Head of caudate nucleus (tissue), 42 donors: ENCODE data around the gene COL27A1.

Experiments
- DNase-seq, 42 donors: peaks; one replicate each; pipeline versions ENCODE4 v3.0.0 to v3.0.0-alpha.2; 2020 to 2021; ENCODE audit warnings: mixed read lengths in 7 of 42
- intact Hi-C: fragments of 100-400 bp; cut with DNase I; formaldehyde crosslinking; loops from one replicate; pipeline ENCODE4 v1.15.0; 2022

COL27A1 gene

DNA sequence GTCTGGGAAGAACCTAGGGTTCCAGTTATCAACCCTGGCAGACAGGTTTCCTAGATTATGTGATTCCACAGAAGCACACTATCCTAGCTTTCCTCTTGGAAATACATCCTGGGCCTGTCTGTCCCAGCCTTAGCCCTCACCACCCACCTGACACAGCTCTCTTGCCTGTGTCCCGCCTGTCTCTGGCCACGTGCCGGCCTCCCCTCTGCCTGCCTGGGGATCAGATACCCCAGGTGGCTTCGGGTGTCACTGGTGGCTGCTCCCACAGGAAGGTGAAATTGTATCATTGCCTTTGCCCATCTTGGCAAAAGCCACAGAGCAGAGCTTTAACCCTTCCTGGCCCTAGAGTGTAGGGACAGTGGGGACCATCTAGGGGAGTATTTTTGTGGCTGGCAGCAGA is 6.2 kb downstream of the COL27A1 start:
- DNase-seq = no peak
- intact Hi-C loops = no loop called here

DNA sequence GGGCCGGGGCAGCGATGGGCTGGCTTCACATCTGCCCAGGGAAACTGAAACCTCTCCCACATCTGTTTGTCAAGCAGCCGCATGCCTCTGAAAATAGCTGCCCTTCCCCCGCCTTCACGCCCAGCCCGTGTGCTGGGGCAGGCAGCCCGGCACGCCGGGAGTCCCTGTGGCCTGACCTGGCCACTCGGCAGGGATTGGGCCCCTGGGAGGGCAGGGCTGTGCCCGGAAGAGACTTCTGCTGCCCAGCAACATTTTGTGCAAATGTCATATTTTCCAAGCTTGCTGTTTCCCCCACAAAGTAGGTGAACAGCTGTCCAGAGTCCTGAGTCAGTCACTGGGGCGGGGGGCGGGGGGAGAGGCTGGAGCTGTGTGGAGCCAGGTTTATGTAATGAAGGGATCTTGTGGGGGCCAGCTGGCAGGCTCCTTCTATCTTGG is 8.2 kb downstream of the COL27A1 start:
- no peak for DNase-seq
- intact Hi-C loops = no loop called here

DNA sequence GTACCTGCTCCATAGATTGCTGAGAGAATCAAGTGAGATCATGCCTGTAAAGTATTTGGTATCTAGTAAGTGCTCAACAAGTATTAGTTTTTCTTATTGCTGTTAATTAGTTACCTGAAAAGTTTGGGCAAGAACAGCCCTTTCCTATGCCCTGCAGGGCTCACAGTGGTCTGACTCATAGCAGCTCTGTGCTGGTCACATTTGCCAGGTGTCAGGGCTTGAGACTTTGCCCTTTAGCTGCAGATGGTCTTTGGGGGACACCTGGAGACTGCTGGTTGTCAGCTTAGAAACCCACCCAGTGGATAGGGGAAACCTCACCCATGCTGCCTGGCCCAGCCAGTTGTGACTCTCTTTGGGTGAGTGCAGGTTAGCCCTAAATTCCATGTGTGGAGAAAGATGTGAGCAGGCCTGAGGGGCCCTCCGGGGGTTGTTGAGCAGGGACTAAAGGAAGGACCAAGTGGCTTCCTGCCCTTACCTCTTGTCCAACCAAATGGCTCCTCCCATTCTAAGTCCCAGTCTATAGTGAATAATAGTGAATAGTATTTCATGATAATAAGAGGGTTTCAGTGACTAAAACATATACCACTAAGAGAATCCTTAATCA is 9.0 kb downstream of the COL27A1 start:
- DNase-seq = no peak
- intact Hi-C loops = no loop called here

DNA sequence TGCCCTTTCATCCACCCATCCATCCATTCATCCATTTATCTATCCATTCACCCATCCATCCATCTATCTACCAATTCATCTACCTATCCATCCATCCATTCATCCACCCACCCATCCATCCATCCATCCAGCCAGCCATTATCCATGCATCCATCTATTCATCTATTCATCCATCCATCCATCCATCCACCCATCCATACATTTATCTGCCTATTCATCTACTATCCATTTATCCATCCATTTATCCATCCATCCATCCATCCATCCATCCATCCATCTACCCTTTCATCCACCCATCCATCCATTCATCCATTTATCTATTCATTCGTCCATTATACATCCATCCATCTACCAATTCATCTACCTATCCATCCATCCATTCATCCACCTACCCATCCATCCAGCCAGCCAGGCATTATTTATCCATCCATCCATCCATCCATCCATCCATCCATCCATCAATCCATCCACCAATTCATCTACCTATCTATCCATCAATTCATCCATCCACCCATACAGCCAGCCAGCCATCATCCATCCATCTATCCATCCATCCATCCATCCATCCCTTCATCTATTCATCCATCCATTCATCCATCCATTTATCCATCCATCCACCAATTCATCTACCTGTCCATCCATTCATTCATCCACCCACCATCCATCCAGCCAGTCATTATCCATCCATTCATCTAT is 10.2 kb downstream of the COL27A1 start:
- DNase-seq = no peak
- intact Hi-C loops = no loop called here

DNA sequence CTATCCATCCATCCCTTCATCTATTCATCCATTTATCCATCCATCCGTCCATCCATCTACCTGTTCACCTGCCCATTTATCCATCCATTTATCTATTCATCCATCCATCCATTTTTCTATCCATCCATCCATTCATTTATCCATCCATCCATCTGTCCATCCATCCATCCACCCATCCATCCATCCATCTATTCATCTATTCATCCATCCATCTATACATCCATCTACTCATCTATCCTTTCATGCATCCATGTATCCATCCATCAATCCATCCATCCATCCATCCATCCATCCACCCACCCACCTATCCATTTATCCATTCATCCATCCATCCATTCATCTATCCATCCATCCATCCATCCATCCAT is 10.8 kb downstream of the COL27A1 start:
- intact Hi-C loops = no loop called here
- no peak for DNase-seq

DNA sequence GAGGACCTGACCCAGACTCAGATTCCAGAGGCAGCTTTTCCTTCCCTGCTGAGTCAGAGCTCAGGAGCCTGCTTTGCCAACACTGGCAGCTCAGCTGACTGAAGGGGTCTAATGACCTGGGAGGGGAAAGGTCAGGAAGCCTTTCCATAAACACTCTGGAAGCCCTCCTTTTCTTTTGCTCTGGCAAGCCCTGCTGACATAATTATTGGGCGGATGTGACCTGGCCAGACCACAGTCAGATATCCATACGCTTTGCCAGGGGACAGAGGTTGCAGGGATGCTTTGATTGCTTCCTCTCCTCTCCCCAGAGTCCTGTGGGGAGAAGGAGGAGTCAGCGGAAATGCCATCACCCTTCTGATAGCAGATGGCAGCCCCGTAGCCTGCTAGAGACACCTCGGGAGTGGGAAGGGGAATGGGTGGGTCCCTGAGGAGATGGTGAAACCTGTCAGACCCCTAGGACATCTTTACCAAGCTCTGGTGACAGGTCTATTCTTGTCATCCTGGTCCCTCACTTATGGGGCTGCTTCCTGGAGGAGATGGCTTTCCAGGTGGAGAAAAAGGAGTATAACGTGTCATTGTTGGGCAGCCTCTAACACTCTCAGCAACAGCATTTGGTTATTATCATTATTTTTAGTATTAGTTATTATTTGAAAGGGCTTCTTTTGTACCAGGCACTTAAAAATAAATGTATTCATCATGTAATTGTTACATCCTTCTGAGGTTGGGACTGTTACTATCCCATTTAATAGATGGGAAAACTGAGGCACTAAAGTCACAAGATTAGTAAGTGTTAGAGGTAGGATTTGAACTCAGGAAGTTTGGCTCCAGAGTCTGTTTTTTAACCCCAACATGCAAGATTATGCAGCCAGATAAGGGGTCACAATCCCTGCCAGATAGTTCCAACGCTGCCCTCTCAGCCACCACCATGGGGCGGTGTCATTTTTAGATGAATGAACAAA is 11.6 kb downstream of the COL27A1 start:
- intact Hi-C loops = no loop called here
- no peak for DNase-seq

DNA sequence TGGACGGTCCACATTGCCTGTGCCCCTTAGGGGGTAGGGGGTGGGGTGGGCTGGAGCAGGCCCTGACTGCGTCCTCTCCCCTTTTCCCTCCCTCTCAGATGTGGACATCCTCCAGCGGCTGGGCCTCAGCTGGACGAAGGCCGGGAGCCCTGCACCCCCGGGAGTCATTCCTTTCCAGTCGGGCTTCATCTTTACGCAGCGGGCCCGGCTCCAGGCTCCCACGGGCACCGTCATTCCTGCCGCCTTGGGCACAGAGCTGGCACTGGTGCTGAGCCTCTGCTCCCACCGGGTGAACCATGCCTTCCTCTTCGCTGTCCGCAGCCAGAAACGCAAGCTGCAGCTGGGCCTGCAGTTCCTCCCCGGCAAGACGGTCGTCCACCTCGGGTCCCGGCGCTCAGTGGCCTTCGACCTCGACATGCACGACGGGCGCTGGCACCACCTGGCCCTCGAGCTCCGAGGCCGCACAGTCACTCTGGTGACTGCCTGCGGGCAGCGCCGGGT is 12.3 kb downstream of the COL27A1 start:
- no peak for DNase-seq
- intact Hi-C loops = no loop called here

DNA sequence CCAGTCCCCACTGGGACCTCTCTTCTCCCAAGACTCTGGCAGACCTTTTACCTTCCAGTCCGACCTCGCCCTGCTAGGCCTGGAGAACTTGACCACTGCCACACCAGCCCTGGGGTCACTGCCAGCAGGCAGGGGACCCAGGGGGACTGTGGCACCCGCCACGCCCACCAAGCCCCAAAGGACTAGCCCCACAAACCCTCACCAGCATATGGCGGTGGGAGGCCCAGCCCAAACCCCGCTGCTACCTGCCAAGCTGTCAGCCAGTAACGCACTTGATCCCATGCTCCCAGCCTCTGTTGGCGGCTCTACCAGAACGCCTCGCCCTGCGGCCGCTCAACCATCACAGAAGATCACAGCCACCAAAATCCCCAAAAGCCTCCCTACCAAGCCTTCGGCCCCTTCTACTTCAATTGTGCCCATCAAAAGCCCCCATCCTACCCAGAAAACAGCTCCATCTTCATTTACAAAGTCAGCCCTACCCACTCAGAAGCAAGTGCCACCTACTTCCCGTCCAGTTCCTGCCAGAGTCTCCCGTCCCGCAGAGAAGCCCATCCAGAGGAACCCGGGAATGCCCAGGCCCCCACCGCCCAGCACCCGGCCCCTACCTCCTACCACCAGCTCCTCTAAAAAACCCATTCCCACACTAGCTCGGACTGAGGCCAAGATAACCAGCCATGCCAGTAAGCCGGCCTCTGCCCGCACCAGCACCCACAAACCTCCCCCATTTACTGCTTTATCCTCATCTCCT is 13.1 kb downstream of the COL27A1 start:
- DNase-seq = no peak
- intact Hi-C loops = no loop called here

DNA sequence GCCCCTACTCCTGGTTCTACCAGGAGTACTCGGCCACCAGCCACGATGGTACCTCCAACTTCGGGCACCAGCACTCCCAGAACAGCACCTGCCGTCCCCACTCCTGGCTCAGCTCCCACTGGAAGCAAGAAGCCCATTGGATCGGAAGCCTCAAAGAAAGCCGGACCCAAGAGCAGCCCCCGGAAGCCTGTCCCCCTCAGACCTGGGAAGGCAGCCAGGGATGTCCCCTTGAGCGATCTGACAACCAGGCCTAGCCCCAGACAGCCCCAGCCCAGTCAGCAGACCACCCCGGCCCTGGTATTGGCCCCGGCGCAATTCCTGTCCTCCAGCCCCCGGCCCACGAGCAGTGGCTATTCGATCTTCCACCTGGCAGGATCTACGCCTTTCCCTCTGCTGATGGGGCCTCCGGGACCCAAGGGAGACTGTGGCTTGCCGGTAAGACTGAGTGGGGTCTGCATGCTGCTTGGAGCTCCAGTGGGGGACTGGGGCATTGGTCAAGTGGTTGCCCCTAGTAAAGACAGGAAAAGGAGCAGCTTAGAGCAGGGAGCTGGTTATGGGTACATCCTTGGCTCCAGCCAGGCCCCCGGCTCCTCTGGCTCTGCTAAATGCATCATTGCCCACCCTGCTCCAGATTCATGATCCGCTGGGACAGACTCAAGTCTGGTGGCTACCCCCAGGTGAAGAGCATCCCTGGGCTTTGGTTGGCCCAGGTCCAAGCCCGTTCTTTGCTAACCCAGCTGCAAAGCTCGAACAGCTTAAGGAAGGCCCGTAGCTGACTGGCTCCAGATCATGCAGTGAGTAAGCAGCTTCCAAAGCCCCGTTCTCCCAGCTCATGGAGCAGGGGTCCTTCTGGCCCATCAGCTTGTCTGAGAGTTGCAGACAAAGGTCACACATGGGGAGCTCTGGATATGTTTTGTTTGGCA is 14.0 kb downstream of the COL27A1 start:
- intact Hi-C loops = no loop called here
- DNase-seq = no peak

DNA sequence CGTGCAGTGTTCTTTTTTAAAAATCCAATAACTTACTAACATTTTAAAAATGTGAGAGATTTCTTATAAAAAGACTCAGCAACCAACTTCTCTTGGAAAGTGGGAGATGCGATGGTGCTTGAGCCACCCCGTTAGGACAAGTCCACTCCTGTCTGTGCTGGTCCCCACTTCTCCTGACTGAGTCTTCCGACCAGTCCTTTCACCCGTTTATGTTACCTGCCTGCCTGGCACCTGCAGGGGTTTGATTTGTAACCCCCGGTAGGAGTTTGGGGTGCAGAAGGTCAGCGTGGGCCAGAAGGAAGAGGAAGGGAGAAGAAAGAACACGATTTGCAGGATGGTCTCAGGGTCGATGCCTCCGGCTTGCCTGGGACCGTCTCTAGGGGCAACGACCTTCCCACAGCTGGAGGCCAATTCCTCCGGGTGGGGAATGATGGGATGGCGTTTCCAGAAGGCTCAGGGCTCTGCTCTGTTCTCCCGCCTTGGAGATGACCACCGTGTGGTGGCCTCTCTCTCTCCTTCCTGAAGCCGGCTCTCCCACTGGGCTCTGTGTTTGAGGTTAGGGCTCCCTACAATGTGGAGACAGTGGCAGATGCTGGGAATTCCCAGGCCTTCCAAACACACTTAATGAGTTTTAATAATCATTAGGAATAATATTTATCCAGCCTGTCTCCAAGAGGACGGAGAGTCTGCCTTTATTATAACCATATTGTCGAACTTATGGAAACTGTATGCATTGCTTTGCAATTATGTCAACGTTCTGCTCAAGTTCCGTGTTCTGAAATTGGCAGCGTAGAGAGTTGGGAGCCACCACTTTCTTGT is 14.8 kb downstream of the COL27A1 start:
- intact Hi-C loops = no loop called here
- DNase-seq = no peak

DNA sequence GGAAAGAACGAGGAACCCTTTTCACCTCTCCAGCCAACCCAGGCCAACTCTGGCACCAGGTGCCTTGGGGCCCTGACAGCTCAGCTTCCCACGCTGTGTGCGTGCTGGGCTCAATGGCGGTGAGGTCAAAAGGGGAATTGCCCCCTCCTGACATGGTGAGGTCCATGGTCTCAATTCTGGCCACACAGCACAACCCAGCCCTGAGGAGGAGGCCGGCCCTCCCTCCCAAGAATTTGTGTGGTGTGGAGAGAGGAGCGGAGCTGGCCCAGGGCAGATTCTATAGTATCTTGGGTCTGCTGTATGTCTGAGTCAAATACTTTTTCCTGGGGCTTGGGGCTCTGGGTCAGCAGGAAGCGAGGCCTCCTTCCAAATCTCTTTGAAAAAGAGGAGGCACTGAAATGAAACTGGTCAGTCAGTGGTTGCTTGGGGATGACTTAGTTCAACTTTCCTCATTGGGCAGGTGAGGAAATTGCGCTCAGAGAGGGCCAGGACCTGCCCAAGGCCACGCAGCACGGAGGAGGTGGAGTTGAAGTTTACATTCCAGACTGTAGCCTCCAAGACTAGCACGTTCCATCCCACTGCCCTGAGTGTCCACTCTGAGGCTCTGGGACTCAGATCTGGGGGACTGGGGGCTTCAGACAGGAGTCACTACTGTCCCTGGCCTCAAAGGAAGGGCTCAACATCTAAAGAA is 15.6 kb downstream of the COL27A1 start:
- no peak for DNase-seq
- intact Hi-C loops = no loop called here

DNA sequence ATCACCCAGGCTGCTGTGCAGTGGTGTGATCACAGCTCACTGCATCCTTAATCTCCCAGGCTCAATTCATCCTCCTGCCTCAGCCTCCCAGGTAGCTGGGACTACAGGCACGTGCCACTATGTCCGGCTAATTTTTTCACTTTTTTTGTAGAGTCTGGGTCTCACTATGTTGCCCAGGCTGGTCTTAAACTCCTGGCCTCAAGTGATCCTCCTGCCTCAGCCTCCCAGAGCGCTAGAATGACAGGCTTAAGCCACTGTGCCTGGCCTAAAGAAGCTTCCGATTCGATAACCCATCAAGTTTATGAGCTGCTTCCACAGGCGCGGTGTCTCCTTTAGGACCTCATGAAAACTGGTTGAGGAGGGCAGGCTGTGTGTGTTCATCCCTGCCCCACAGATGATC is 16.2 kb downstream of the COL27A1 start:
- intact Hi-C loops = no loop called here
- no peak for DNase-seq

DNA sequence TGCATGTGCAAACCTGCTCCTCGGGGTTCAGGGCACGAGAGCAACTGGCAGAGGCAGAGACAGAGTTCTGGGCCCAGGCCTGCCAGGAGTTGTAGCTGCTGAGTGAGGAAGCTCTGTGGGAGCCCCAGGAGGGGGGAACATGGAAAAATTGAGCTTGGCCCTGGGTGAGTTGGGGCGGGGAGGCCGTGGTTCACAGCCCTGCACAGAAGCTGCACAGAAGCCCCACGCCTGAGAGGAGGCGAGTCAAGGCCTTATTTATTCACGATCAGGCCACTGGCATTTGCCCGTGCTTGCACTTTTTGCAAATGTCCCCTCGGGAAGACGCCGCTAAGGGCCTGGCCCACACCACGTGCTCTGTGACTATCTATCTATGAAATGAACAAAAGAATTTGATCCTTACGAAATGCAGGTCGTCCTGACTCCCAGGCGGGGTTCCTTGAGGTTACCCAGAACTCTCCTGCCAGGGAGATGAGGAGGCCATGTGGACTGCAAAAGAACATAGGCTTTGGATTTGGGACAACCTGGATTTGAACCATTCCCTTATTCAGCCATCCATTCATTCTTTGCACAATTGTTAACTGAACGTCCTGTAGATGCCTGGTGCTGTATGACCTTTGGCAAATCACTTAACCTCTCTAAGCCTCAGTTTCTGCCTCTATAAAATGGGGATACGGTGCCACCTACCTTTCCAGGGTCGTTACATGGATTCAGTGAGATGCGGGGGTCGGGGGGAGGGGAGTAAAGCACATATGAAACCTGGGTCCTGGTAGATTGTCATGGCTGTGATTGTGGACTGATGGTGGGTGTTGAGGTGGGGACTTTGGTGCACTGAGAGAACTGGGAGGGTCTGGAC is 17.9 kb downstream of the COL27A1 start:
- no peak for DNase-seq
- intact Hi-C loops = no loop called here

DNA sequence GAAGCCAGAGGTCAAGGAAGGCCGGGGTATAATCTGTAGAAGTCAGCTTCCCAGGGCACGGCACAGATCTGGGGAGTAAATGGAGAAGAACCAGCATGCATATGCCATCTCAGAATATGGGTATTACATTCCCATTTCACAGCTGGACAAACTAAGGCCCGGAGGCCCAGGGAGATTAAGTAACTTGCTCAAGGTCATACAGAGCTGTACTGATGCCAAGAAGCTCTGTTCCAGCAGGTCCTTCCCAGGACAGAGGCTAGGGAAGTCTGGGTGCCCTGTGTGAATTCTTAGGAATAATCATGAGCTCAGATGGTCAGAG is 19.2 kb downstream of the COL27A1 start:
- no peak for DNase-seq
- intact Hi-C loops = no loop called here

DNA sequence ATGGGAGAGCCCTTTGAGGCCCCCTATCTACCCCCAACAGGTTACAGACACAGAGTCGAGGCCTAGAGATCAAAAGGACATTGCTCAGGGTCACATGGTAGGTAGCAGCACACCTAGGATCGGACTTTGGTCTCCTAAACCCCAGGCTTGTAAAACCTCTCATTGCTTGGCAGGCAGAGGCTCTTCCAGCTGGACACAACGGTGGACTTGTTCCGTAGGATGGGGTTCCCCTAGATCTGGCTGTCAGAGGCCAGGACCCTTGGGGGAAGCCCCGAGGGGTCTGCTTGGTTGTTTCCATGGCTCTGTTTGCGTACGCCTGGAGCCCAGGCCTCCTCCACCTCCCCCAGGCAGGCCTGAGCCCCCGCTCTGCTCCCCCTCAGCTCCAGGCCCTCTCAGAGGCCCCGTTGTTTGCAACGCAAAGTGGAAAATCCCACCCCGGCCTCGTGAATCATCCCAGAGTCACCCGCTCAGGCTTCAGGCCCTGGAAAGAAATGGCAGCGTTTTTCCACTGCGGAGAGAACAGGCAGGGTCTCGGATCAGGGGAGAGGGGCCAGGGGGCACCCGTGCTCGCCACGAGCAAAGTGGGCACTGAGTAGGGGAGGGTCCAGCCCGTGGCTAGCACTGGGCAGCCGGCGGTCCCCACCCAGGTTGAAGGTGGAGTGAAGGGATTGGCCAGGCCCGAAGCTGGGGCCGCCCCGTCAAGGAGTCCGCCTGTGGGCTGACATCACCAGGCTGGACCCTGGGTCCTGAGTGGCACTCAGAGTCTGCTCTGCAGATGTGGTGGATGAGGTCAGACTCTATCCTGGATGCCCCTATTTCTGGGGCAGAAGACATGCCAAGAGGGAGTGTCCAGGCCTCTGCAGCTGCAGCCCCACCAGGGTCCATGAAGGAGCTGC is 19.8 kb downstream of the COL27A1 start:
- peak in 41 of 42 donors; percentile 21 to 89 (median 61) for DNase-seq
- intact Hi-C loops = no loop called here
